H9 (cell line): Measurements from ENCODE around the gene UNCX. TPM values are rescaled to one million over a fixed set of nuclear protein-coding genes. Genes with fewer than 3 reads are reported as not detected.

Source experiments
- DNase-seq: peaks from one replicate; pipeline ENCODE4 v3.0.0-alpha.2; 2017
- H2AFZ ChIP-seq: one replicate; pipeline ENCODE4 v1.6.1; 2013; ENCODE audit warnings: mild to moderate bottlenecking, low read length, control low read depth, moderate library complexity
- H2AK5ac ChIP-seq: 2 replicates; pipeline ENCODE4 v1.6.1; 2013; ENCODE audit warnings: low read length, control low read depth, mixed read lengths; ENCODE audit not compliant: insufficient read length
- H2BK120ac ChIP-seq: one replicate; pipeline ENCODE4 v1.6.1; 2013; ENCODE audit warnings: low read depth, mild to moderate bottlenecking, low read length, control low read depth, inconsistent platforms; ENCODE audit not compliant: poor library complexity, severe bottlenecking
- H2BK12ac ChIP-seq: 2 replicates; pipeline ENCODE4 v1.6.1; 2013; ENCODE audit warnings: low read length, control low read depth, mixed read lengths, low read depth; ENCODE audit not compliant: insufficient read length
- H2BK15ac ChIP-seq: 2 replicates; pipeline ENCODE4 v1.6.1; 2013; ENCODE audit warnings: low read depth, low read length, control low read depth
- H2BK20ac ChIP-seq: one replicate; pipeline ENCODE4 v1.6.1; 2013; ENCODE audit warnings: low read depth, mild to moderate bottlenecking, low read length, control low read depth, inconsistent platforms; ENCODE audit not compliant: poor library complexity, severe bottlenecking
- H2BK5ac ChIP-seq: 2 replicates; pipeline ENCODE4 v1.6.1; 2013; ENCODE audit warnings: low read length, control low read depth, mixed read lengths; ENCODE audit not compliant: insufficient read length
- H3K14ac ChIP-seq: 2 replicates; pipeline ENCODE4 v1.6.1; 2013; ENCODE audit warnings: low read length, control low read depth; ENCODE audit not compliant: insufficient read depth
- H3K18ac ChIP-seq: 2 replicates; pipeline ENCODE4 v1.6.1; 2013; ENCODE audit warnings: low read depth, mild to moderate bottlenecking, mixed read lengths, low read length, control low read depth; ENCODE audit not compliant: insufficient read length
- H3K23ac ChIP-seq: 2 replicates; pipeline ENCODE4 v1.6.1; 2013; ENCODE audit warnings: low read length, control low read depth, mixed read lengths, low read depth; ENCODE audit not compliant: insufficient read length
- H3K23me2 ChIP-seq: 2 replicates; pipeline ENCODE4 v1.6.1; 2013; ENCODE audit warnings: low read depth, mild to moderate bottlenecking, mixed read lengths, low read length, control low read depth; ENCODE audit not compliant: insufficient read length, poor library complexity, severe bottlenecking
- H3K27ac ChIP-seq: 2 replicates; pipeline ENCODE4 v1.5.1; 2013; ENCODE audit warnings: low read length, control low read depth, mixed read lengths, low read depth; ENCODE audit not compliant: insufficient read length
- H3K27me3 ChIP-seq: 2 replicates; pipeline ENCODE4 v1.6.1; 2013; ENCODE audit warnings: low read length, control low read depth, inconsistent platforms; ENCODE audit not compliant: insufficient read depth
- H3K4ac ChIP-seq: 2 replicates; pipeline ENCODE4 v1.6.1; 2013; ENCODE audit warnings: low read depth, mild to moderate bottlenecking, control low read depth, inconsistent platforms, low read length, moderate library complexity
- H3K4me1 ChIP-seq: 2 replicates; pipeline ENCODE4 v1.6.1; 2013; ENCODE audit warnings: low read length, control low read depth, inconsistent platforms; ENCODE audit not compliant: insufficient read depth
- H3K4me2 ChIP-seq: 2 replicates; pipeline ENCODE4 v1.6.1; 2013; ENCODE audit warnings: low read length, control low read depth, mixed read lengths; ENCODE audit not compliant: insufficient read length, insufficient read depth
- H3K56ac ChIP-seq: 2 replicates; pipeline ENCODE4 v1.6.1; 2013; ENCODE audit warnings: low read depth, mild to moderate bottlenecking, mixed read lengths, low read length, control low read depth; ENCODE audit not compliant: insufficient read length
- H3K79me1 ChIP-seq: 2 replicates; pipeline ENCODE4 v1.6.1; 2013; ENCODE audit warnings: low read depth, mild to moderate bottlenecking, moderate library complexity, low read length, control low read depth, inconsistent platforms; ENCODE audit not compliant: insufficient read depth, poor library complexity, severe bottlenecking
- H3K79me2 ChIP-seq: 2 replicates; pipeline ENCODE4 v1.6.1; 2013; ENCODE audit warnings: low read length, control low read depth, inconsistent platforms; ENCODE audit not compliant: insufficient read depth
- H3K9ac ChIP-seq: 2 replicates; pipeline ENCODE4 v1.6.1; 2013; ENCODE audit warnings: low read length, control low read depth, mixed read lengths; ENCODE audit not compliant: insufficient read length; ENCODE audit errors: extremely low read depth
- H3K9me3 ChIP-seq: one replicate; pipeline ENCODE4 v1.6.1; 2013; ENCODE audit warnings: low read depth, low read length, inconsistent platforms; ENCODE audit not compliant: control insufficient read depth
- H3T11ph ChIP-seq: one replicate; pipeline ENCODE4 v1.6.1; 2013; ENCODE audit warnings: mild to moderate bottlenecking, low read length, control low read depth, inconsistent platforms
- H4K20me1 ChIP-seq: one replicate; pipeline ENCODE4 v1.6.1; 2013; ENCODE audit not compliant: control insufficient read depth, insufficient read length, insufficient read depth
- H4K5ac ChIP-seq: 2 replicates; pipeline ENCODE4 v1.6.1; 2013; ENCODE audit warnings: low read depth, mild to moderate bottlenecking, mixed read lengths, low read length, control low read depth; ENCODE audit not compliant: insufficient read length
- H4K8ac ChIP-seq: replicated peaks from 2 replicates; pipeline ENCODE4 v1.6.1; 2013; ENCODE audit warnings: low read length, control low read depth, mixed read lengths, low read depth; ENCODE audit not compliant: insufficient read length
- H4K91ac ChIP-seq: 2 replicates; pipeline ENCODE4 v1.6.1; 2013; ENCODE audit warnings: low read depth, mild to moderate bottlenecking, moderate library complexity, mixed read lengths, low read length, control low read depth; ENCODE audit not compliant: insufficient read length
- H3K27ac Mint-ChIP-seq, 3 experiments: 2 replicates in 2 of 3; 3 replicates in 1 of 3; pipeline ENCODE4 v1.8.0; 2020 to 2021; ENCODE audit warnings: mixed read lengths in 3 of 3, mild to moderate bottlenecking in 1 of 3, moderate library complexity in 1 of 3
- H3K27me3 Mint-ChIP-seq: 2 replicates; pipeline ENCODE4 v1.8.0; 2021; ENCODE audit warnings: low read depth, mild to moderate bottlenecking, moderate library complexity, mixed read lengths
- H3K36me3 Mint-ChIP-seq, 3 experiments: 2 replicates in 2 of 3; 3 replicates in 1 of 3; pipeline ENCODE4 v1.8.0; 2020 to 2021; ENCODE audit warnings: low read depth in 3 of 3, mixed read lengths in 3 of 3; ENCODE audit not compliant: insufficient read depth in 1 of 3
- H3K4me1 Mint-ChIP-seq, 2 experiments: 2 replicates each; pipeline ENCODE4 v1.8.0; 2020; ENCODE audit warnings: mixed read lengths in 2 of 2
- H3K4me3 Mint-ChIP-seq, 2 experiments: 2 replicates in 1 of 2; 3 replicates in 1 of 2; pipeline ENCODE4 v1.8.0; 2020 to 2021; ENCODE audit warnings: mild to moderate bottlenecking in 2 of 2, mixed read lengths in 2 of 2, moderate library complexity in 1 of 2
- H3K9me3 Mint-ChIP-seq, 2 experiments: 2 replicates in 1 of 2; 3 replicates in 1 of 2; pipeline ENCODE4 v1.8.0; 2020; ENCODE audit warnings: mild to moderate bottlenecking in 2 of 2, mixed read lengths in 2 of 2, moderate library complexity in 1 of 2
- WGBS: extraction: QIAGEN DNeasy Blood & Tissue Kit; methylation state at CpG from one replicate; pipeline ENCODE4 v1.1.7; 2013; ENCODE audit warnings: missing lambda C conversion rate, low lambda C conversion rate, mixed read lengths; ENCODE audit not compliant: insufficient read length; ENCODE audit errors: extremely low coverage; 5-methylcytosine and 5-hydroxymethylcytosine counted together
- total RNA-seq: library from RNA; stranded (reverse); gene quantifications from 2 replicates; pipeline ENCODE4 v1.2.1, GENCODE V29; 2021
- TF ChIP-seq, protein P1 (sequence below): fragments of 200-600 bp; sonication (generic); conservative IDR thresholded peaks from 3 replicates; pipeline ENCODE4 v1.8.0; 2021; ENCODE audit warnings: antibody characterized with exemption, mild to moderate bottlenecking

The UNCX gene
- total RNA-seq, 1 experiment from 2014 or later, result not detected

DNA sequence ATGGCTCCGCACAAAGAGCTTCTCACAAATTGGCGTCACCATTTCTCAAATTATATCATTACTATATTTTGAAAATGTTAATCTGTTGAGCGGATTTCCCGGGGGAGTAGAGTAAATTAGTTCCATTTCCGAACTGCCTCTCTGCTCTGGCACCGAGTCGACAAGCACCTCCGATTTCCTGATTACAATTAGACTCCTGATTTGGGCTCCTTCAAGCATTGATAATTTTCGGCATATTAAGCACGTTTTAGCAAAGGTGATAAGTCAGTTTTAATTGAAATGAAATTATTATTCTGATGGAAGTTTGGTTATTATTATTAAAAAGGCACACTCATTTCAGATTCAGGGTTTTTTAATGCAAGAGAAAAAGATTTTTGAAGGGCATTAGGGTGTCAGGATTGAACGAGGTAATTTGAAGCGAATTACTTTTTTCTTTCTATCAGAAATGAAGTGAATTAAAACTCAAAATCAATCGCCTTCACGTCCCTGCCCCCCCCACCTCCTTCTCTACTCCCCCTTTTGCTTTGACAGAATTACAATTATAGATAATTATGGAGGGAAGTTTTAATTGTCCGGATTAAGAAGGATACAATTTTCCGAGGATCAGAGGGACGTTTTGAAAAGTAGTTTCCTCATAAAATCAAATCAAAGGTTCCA lies 4.0 kb upstream of the UNCX start:
- no peak for DNase-seq
- whole genome bisulfite sequencing, result no CpG with 5 or more reads among the region's 17 CpGs
- H3K4me2 ChIP-seq, result no peak overlapping the region
- no peak overlapping the region for H4K91ac ChIP-seq
- H4K5ac ChIP-seq, result no peak overlapping the region
- H3K27ac Mint-ChIP-seq, result no peak overlapping the region
- H3K23ac ChIP-seq, result no peak overlapping the region
- no peak overlapping the region for H2AFZ ChIP-seq
- no peak overlapping the region for H2AK5ac ChIP-seq
- no peak overlapping the region for H3K14ac ChIP-seq
- no peaks in the 10 kb centered on the region for H3K36me3 Mint-ChIP-seq
- no peak overlapping the region for H3T11ph ChIP-seq
- peaks cover 66% of the 10 kb centered on the region for H3K27me3 ChIP-seq
- no peaks in the 10 kb centered on the region; the same call in 1 of the 2 replicates for H3K4me1 ChIP-seq
- no peak overlapping the region for H3K56ac ChIP-seq
- H3K9me3 ChIP-seq, result no peaks in the 10 kb centered on the region
- H2BK120ac ChIP-seq, result no peak overlapping the region
- H3K9ac ChIP-seq, result no peak overlapping the region
- H3K4ac ChIP-seq, result no peak overlapping the region
- no peak overlapping the region for H2BK12ac ChIP-seq
- H3K23me2 ChIP-seq, result peaks cover 14% of the 10 kb centered on the region
- no peak overlapping the region for H4K8ac ChIP-seq
- no peak overlapping the region; a peak in 1 of 5 replicates for H3K4me3 Mint-ChIP-seq
- H3K4me1 Mint-ChIP-seq, result peaks cover 16 to 46% of the 10 kb centered on the region in 2 experiments
- no peak overlapping the region for H2BK20ac ChIP-seq
- peaks cover 0 to 2% of the 10 kb centered on the region in 2 experiments; a peak in 1 of 5 replicates for H3K9me3 Mint-ChIP-seq
- no peak overlapping the region for H3K18ac ChIP-seq
- no peak overlapping the region for H2BK5ac ChIP-seq
- TF ChIP-seq, protein P1, sequence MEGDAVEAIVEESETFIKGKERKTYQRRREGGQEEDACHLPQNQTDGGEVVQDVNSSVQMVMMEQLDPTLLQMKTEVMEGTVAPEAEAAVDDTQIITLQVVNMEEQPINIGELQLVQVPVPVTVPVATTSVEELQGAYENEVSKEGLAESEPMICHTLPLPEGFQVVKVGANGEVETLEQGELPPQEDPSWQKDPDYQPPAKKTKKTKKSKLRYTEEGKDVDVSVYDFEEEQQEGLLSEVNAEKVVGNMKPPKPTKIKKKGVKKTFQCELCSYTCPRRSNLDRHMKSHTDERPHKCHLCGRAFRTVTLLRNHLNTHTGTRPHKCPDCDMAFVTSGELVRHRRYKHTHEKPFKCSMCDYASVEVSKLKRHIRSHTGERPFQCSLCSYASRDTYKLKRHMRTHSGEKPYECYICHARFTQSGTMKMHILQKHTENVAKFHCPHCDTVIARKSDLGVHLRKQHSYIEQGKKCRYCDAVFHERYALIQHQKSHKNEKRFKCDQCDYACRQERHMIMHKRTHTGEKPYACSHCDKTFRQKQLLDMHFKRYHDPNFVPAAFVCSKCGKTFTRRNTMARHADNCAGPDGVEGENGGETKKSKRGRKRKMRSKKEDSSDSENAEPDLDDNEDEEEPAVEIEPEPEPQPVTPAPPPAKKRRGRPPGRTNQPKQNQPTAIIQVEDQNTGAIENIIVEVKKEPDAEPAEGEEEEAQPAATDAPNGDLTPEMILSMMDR, result no peak
- H3K79me1 ChIP-seq, result no peaks in the 10 kb centered on the region
- H3K27me3 Mint-ChIP-seq, result peaks cover 90% of the 10 kb centered on the region
- H3K79me2 ChIP-seq, result no peaks in the 10 kb centered on the region
- no peak overlapping the region for H2BK15ac ChIP-seq
- no peak overlapping the region for H3K27ac ChIP-seq
- no peaks in the 10 kb centered on the region for H4K20me1 ChIP-seq
